T follicular helper cell (primary cell): Measurements from ENCODE around the gene AGER.

Experiments
- DNase-seq: peaks from one replicate; pipeline ENCODE4 v3.0.0-alpha.2; 2020; ENCODE audit warnings: low read depth

Gene AGER

DNA sequence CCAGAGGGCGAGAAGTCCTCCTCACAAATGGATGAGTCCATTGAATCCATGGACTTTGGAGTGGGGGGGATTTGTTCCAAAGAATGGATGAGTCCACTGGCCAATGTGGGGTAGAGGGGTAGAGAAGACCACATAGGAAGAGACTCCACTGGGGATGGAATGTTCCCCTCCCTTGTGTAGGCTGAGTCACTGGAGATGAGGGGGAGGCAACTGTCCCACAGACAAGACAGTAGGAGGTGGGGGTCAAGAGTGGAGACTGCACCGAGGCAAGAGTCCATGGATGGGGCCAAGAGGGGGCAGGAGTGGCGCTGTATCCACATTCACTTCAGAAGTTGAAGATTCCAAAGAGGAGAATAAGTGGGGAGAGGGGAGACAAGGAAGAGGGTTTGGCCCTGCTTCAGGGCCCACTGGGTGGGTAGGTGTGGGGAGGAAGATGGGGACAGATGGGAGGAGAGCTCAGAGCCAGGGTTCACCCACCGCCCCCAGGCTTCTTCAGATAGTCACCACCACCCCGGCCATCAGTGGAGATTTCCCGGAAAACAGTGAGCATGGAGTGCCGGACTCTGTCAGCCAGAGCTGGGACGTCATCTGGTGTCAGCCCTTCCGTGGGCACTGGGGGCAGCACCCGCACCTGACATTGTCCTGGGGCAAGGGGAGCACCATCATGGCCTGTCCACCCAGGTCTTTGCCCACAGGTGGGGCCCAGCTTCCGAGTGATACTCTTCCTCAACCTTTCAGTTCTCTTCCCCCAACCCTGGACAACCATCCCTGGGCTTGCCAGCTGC is 15.1 kb downstream of the AGER start:
- DNase-seq: no peak

DNA sequence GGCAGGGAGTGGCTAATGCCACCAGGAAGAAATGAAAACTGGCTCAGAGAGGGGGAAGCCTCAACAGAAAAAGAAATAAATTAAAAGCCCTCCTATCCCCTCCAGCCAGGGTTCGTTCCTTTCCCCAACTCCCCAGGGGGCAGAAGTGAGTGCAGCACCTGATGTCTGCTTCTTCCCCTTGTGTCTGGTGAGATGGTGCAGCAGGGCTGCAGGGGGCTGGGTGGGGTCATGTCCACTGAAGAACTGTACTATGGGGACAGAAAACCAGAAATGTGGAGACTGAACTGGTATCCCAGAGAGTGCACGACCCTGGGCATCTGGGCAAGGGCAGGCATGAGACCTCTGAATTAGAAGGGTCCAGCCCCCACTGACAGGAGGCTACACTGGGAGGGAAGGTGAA is 15.7 kb downstream of the AGER start:
- DNase-seq: no peak

DNA sequence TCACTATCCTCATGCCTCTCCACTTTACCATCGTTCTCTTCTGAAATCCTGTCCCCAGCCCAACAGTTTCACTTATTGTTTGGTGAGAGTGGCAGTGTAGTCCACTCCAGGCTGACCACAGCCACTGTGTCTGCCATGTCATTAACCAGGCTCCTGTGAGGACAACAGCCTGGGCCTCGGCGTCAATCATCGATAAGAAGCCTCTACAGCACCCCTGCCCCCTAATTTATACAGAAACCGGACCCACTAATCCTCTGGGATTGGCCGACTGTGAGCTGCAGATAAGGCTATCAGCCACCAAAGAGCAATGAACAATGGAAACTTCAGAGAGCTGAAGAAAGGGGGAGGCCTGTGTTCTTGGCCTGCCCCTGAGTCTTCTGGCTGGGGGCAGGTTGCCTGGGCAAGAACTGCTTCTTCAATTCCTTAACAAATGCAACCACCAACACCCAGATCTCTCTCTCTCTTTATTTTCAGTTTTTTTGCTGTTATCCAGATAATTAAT is 16.2 kb downstream of the AGER start:
- DNase-seq: no peak

DNA sequence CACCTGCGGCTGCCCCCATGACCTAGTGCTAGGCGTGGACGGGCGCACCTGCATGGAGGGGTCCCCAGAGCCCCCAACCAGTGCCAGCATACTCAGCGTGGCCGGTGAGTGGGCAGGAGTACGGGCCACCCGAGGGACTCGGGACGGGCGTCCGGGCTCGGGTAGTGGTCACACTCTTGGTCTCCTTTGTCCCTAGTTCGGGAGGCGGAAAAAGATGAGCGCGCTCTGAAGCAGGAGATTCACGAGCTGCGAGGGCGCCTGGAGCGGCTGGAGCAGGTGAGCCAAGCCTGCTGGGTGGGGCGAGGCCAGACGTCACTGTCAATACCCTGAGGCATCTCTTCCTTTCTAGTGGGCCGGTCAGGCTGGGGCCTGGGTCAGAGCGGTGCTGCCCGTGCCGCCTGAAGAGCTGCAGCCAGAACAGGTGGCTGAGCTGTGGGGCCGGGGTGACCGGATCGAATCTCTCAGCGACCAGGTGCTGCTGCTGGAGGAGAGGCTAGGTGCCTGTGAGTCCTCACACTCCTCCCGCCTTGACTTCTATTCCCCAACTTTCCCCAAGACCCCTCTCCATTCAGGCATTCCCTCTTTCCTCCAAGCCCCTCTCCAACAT is 16.8 kb downstream of the AGER start:
- DNase-seq: no peak

DNA sequence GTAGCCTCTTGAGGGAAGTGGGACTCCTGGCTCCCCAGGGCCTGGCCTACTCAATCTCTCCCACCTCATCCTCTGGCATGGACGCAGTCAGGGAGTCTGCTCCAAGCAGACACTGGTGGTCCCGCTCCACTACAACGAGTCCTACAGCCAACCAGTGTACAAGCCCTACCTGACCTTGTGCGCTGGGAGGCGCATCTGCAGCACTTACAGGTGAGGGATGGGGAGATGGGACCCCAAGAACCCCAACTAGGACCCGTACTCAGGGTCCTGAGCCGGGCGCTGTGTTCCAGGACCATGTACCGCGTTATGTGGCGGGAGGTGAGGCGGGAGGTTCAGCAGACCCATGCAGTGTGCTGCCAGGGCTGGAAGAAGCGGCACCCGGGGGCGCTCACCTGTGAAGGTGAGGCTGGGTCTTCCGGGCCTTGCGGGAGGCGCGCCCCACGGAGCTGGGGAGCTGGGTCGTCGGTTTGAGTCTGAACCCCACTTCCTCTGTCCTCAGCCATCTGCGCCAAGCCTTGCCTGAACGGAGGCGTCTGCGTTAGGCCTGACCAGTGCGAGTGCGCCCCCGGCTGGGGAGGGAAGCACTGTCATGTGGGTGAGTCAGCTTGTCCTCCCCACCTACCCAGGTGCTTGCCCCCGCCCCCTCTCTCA is 17.5 kb downstream of the AGER start:
- DNase-seq: no peak

DNA sequence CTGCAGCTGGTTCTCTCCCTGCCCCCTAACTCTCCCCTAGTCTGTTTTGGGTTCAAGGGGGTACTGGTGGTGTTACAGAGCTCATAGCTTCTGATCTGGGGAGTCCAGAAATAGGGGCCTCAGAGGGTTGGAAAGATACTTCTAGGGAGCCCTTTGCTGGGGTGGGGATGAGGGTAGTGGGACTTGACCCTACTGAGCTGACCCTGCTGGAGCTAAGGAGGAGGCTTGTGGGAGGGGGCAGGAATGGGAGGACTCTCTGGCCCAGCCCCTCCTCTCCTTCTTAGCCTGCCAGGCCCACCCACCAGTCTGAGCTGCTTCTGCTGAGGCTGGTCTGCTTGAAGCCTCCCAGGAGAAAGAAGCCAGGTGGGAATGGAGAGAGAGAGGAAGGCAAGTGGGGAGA is 19.8 kb downstream of the AGER start, which contains the start of gene EGFL8:
EGFL8 (plus strand) TSS at position 301 of the 400 bp plus-strand sequence. CDS start 1,571 bp downstream, outside the sequence.
- DNase-seq: no peak

DNA sequence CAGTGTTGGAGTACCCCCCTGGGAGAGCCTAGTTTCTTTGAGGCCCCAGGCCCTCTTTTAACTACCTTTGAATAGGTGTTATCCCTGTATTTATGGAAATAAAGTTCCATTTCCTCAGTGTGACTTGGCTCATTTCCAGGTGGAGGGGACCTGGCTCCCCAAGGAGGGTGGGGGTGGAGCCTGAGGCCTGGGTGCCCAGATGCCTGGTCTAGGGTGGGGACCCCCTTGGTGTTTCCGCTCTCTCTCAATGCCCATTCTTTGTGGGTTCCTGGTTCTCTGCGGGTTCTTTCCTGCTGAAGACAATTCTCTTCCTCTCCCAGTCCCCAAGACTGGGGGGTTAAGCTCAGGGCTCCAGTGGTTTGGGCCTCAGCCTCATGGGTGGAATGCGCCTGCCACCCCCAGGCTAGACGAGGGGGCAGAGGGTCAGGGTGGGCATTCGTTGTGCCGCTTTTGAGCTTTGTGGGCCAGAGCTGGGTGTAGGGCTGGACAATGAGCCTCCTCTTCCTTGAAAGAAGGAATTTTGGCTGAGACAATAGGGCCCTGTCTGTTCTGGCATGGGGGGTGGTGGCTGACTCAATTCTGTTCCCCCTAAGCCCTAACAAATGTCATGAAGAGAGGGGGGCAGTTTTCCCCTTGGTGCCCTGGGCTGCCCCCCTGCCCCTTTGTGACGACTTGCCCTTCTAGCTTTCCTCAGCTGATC is 20.3 kb downstream of the AGER start:
- no peak for DNase-seq

DNA sequence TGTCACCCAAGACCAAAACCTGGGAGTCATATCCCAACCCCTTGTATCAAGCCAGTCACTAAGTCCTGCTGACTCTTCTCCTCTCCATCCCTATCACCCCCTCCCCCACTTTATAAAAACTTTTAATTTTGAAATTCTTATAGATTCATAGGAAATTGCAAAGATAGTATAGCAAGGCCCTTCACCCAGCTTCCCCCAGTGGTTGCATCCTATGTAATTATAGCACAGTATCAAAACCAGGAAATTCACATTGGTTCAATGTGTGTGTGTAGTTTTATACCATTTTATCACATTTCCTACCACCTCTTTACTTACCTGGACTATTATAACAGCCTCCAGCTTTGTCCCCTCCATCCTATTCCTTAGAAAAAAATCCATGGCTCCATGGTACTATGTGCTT is 26.0 kb downstream of the AGER start:
- no peak for DNase-seq

DNA sequence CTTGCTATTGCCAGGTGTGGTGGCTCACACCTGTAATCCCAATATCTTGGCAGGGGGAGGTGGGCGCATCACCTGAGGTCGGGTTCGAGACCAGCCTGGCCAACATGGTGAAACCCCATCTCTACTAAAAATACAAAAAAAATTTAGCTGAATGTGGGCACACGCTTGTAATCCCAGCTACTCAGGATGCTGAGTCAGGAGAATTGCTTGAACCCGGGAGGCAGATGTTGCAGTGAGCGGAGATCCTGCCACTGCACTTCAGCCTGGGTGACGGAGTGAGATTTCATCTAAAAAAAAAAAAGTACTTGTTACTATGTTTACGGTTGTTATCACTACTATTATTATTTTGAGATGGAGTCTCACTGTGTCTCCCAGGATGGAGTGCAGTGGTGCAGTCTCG is 27.2 kb downstream of the AGER start:
- DNase-seq: no peak

DNA sequence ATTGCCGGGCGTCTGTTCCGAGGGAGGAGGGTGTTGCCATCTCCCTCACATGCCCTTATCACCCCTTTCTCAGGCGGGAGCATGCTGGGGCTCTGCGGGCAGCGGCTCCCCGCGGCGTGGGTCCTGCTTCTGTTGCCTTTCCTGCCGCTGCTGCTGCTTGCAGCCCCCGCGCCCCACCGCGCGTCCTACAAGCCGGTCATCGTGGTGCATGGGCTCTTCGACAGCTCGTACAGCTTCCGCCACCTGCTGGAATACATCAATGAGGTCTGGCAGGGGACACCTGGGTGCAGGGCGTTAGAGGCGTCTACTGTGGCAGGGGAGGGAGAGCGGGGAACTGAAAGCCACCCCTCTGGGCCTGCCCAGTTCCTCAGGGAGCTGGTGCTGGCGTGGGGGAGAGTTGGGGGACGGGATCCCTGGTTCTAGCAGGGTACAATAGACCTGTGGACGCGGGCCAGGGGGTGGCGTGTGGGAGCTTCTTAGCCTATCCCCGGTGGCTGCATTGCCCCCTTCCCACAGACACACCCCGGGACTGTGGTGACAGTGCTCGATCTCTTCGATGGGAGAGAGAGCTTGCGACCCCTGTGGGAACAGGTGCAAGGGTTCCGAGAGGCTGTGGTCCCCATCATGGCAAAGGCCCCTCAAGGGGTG is 29.4 kb downstream of the AGER start:
- DNase-seq: peak; percentile 47

DNA sequence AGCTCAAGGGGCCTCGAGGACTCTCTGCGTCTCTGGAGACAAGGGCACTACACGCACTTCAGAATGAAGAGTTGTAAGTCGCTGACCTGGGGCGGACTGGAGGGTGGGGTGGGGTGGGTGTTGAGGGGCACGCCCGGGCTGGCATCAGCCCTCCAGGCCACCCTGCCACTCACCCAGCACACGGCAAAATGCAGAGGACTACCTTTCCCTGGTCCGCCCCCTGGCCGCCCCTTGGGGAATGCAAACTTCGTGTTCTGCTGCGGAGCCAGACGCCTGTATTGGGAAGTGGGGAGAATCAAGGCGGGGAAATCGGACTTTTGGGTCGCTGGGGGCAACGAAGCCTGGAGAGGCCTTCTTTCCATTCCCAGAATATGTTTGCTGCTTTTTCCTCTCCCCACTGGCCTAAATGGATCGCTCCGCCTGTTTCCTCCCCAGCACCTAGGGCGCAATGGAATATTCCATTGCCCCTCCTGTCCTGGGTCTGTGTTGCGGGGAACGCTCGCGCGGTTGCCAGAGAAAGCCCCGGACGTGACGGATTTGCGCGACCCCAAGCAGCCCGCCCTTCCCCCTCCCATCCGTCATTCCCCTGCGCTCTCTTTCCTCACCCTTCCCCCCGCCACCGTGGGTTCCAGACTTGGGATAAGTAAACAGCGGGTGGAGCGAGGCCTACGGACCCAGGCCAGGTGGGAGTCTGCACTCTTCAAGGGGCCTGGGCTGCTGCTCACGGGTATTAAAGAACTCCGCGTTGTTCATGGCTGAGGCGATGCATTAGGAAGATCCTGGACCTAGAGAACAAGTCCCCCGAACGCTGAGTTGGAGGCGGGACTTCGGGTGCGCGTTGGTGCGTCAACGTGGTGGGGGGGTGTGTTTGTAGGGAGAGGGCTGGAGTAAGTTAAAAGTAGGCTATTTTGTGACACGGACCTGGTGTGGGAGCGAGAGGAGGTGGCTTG is 30.2 kb downstream of the AGER start, which contains the start of gene PPT2:
PPT2 (plus strand) TSS at position 578 of the 950 bp plus-strand sequence. CDS start 454 bp downstream, outside the sequence.
- DNase-seq: peak; percentile 57

DNA sequence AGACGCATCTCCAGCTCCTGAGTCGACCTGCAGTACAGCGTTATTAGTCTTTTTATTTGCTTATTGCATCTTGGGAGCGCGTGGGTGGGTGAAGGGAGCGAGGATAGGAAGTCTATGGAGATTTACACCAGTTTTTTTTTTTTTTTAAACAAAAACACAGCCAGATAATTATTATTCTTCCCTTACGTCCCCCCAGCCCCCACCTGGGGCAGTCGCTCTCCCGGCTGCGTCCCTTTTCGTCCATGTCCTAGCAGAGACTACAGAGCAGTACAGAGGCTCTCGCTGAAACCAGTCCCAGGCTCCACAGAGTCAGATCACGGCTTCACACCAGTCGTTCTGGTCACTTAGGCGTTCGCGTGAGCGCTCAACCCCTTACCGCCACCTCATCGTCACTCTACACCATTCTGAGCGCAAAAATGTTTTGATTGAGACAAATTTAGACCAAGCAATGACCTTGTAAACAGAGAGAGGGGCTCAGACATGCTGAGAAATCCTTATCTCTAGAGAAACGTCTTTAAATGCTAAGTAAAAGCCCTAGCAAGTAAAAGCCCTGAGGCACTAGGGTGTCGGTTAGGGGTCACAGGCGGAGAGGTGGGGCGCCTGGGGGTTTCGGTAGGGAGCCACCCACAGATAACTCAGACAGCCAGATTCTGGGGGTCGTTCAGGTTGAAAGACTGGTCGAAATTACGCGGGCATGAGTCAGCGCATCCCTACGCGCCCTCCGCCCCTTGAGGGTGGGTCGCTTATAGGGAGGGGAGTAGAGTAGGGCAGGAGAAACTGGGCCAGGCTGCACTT is 31.1 kb downstream of the AGER start:
- no peak for DNase-seq

DNA sequence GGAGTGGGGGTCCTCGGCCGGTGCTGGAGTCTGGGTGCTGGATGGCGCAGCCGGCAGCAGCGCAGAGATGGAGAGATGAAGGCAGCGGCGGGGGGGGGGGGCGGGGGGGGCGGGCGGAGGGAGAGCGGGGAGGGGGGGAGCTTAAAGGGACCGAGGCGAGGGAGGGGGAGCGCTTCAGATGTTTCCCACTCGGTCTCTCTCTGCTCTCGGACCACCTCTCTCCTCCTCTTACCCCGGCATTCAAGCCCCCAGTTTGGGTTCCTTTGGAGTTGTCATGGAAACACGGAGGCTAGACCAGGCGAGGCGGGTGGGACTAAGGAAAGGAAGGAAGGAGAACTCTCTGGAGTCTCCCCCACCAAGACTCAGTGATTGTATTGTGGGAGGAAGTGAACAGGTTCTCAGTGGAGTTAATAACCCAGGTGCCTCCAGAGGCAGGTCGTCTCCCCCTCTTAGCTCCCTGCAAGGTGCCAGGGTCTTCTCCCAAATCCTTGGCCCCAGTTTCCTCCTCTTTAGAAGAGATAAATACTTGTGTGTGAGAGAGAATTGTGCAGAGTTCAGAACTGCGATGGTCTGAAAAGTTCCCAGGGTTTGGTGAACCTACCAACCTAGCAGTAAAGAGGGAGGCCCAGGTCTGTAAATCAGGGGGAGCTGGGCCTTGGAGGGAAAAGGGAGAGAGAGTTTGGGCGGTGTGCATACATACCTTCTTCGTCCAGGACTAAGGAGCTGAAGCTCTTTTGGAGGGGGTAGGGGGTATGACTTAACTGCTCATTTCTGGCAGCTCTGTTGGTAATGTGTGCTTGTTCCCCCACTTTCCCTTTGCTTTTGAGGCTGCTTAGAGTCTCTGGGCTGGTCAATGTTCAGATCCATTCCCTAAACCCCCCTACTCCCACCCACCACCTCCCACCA is 31.9 kb downstream of the AGER start, which contains the start of gene PRRT1:
PRRT1 (minus strand) TSS at position 77 of the 906 bp plus-strand sequence. CDS start 112 bp downstream, outside the sequence.
- no peak for DNase-seq

DNA sequence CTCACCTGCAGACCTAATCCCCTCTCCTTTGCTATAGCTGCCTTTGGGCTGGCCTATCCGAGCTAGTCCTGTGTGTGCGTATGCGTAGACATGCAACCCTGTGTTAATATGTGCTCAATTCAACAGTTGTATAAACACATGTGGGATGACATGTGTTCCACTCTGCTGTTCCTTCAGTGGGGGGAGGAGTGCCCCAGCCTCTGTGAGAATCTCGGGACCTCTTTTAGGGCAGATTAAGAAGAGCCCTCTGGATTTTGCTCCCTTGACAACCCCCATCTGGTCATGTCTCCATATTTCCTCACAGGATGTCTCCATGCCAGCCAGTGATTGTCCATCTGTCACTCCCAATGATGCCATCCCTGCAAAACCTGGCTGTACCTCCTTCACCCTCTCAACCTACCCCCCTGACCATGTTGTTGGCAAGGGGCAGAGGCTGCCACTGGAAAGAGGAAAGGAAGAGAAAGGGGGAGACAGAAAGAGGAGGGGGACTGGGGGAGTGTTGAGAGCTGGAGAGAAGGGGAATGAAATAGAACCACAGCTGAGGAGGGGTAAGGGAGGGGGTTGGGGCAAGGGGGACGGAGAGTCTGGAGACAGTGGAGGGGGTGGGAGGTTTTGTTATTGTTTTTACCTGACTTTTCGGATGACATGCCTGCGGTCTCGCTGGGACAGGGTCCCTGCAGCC is 32.7 kb downstream of the AGER start:
- DNase-seq: no peak

DNA sequence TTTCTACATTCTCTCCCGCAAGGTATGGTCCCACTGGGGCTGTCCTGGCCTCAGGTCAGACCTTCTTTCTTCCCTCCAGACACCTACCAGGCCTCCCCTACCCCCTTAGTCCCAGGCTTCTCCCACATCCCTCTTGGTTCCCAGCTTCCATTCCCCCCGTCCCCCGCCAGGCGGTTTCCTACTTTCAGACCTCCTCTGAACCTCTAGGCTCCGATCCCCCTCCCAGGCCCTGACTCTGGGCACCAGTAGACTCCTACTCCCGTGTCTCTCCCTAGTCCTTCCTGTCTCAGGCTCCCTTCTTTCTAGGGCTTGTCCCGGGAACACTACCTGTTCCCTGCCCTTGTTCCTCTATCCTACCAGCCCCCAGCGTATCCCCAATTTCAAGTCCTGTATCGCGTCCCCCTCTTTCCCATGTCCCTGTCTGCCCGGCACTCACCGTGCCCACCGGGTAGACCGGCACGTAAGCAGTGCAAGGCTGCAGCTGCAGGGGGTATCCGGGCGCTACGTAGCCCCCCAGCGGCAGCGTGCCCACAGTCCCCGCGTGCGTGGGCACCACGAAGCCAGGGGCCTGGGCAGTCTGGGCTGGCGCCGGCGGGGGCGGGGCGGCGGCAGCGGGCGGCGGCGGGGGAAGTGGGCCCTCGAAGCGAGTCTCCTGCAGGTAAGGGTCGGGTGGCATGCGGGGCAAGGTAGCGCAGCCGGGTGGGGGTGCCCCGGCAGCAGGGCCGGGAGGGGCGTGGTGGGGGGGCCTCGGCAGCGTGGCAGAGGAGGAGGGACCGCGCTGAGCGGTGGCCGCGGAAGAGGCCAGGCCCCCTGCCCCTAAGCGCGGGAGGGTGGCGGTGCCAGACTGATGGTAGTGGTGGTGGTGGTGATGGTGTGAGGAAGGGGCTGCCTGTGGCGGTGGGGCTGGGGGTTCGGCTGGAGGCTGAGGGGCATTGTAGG is 33.9 kb downstream of the AGER start:
- DNase-seq: no peak

DNA sequence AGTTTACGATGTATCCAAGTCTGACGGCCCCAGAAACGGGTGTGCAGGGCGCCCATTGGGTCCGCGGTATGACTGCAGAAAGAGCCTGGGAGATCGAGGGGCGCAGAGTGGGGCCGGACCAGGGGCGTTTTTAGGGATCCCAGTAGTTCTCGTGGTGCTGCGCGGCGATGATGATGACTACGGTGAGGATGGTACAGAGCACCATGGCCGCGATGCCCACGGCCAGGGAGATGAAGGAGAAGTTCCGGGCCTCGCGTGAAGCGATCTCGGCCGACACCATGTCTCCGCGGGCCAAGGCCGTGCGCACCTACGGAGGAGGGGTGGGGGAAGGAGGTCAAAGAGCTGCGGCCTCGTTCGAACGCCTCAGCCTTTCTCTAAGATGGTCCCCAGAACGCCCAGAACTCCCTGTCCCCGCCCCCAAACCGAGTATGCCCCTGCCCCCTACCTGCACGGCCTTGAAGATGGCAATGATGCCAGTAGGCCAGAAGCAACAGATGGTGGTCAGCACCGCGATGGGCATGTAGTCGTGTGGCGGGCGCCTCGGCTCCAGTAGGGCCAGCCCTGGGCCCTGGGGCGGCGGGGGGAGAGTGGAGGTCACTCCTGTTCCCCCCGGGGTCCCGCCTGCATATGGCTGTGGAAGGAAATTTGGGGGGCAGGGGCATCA is 34.8 kb downstream of the AGER start:
- DNase-seq: no peak
